Gastroesophageal sphincter (tissue), 4 donors: ENCODE results near the gene ZC3H12C. TPM values are rescaled to one million over a fixed set of nuclear protein-coding genes. Genes with fewer than 3 reads are reported as not detected.

ENCODE experiments used
- ATAC-seq: fragments of 150-250 bp; one replicate; pipeline ENCODE4 v1.9.1; 2016; ENCODE audit warnings: mild to moderate bottlenecking, moderate library complexity
- H3K27ac ChIP-seq, 4 donors: fragments of 200-600 bp; sonication (generic) in 3 of 4; 1 replicate in 3 of 4; 2 replicates in 1 of 4; pipeline ENCODE4 v1.5.1; 2016 to 2019
- H3K27me3 ChIP-seq: fragments of 200-600 bp; sonication (generic); one replicate; pipeline ENCODE4 v1.5.1; 2019
- H3K36me3 ChIP-seq, 2 donors: fragments of 200-600 bp; sonication (generic); one replicate each; pipeline ENCODE4 v1.5.1; 2019; ENCODE audit warnings: control low read depth in 1 of 2
- H3K4me1 ChIP-seq, 3 donors: fragments of 200-600 bp; sonication (generic); 1 replicate in 2 of 3; 2 replicates in 1 of 3; pipeline ENCODE4 v1.5.1; 2016 to 2019; ENCODE audit warnings: control low read depth in 2 of 3
- H3K4me3 ChIP-seq, 2 donors: fragments of 200-600 bp; sonication (generic); one replicate each; pipeline ENCODE4 v1.5.1; 2019; ENCODE audit warnings: mild to moderate bottlenecking in 1 of 2, moderate library complexity in 1 of 2
- H3K9me3 ChIP-seq, 3 donors: fragments of 200-600 bp; sonication (generic); one replicate each; pipeline ENCODE4 v1.5.1; 2017 to 2019; ENCODE audit warnings: control low read depth in 2 of 3
- CTCF ChIP-seq, 4 experiments: fragments of 200-600 bp in 2 of 4; fragments of 450-650 bp in 2 of 4; sonication (generic) in 1 of 4; IDR thresholded peaks; one replicate each; pipeline ENCODE4 v1.5.1; 2017 to 2019; ENCODE audit warnings: antibody characterized with exemption in 4 of 4, mild to moderate bottlenecking in 2 of 4, moderate library complexity in 2 of 4
- EP300 ChIP-seq: sonication (generic); formaldehyde crosslinking; IDR thresholded peaks from one replicate; pipeline ENCODE4 v1.6.1; 2017; ENCODE audit warnings: antibody characterized with exemption, mild to moderate bottlenecking
- POLR2A ChIP-seq, 2 donors: fragments of 450-650 bp; IDR thresholded peaks; one replicate each; pipeline ENCODE4 v1.6.1; 2017; ENCODE audit warnings: antibody characterized with exemption in 2 of 2, mild to moderate bottlenecking in 2 of 2, moderate library complexity in 1 of 2
- POLR2AphosphoS5 ChIP-seq: sonication (generic); formaldehyde crosslinking; IDR thresholded peaks from one replicate; pipeline ENCODE4 v1.6.1; 2017; ENCODE audit warnings: antibody characterized with exemption
- whole genome bisulfite sequencing, 2 donors: methylation state at CpG; one replicate each; pipeline ENCODE4 v1.1.5; 2018; ENCODE audit warnings: low coverage in 1 of 2; 5-methylcytosine and 5-hydroxymethylcytosine counted together
- total RNA-seq, 4 donors: library from RNA; depleted of rRNA; stranded (reverse); fragments of >200 nt; gene quantifications; one replicate each; pipeline ENCODE4 v1.1.0, GENCODE V29; 2016

ZC3H12C gene
- total RNA-seq, 4 donors from 2014 or later: 22.1 to 30.9 (median 26.3) TPM

GRCh38 chr11:110112457-110112856 lies 19.3 kb downstream of the ZC3H12C start:
- ATAC-seq: no peak
- Histone ChIP-seq H3K27ac (no peak overlapping the region), H3K27me3 (no peaks in the 10 kb centered on the region), H3K4me1 (peaks cover 0 to 36% (median 0%) of the 10 kb centered on the region in 3 donors), H3K4me3 (no peak overlapping the region), H3K9me3 (no peaks in the 10 kb centered on the region), H3K36me3 (peaks cover 0 to 7% of the 10 kb centered on the region in 2 donors)
- TF ChIP-seq CTCF (IDR thresholded peaks at IDR 0.05): no peak
- TF ChIP-seq POLR2A (IDR thresholded peaks at IDR 0.05): no peak
- no peak for TF ChIP-seq POLR2AphosphoS5
- no peak for TF ChIP-seq EP300
- 83 to 100% methylated on average over 1 to 2 of the region's 2 CpGs for WGBS, 2 donors

- peaks cover 0 to 7% of the 10 kb centered on the region in 2 donors for H3K36me3 ChIP-seq
- H3K4me1 ChIP-seq: peaks cover 0 to 36% (median 0%) of the 10 kb centered on the region in 3 donors
- no peak overlapping the region for H3K4me3 ChIP-seq
- no peak for ATAC-seq
- TF ChIP-seq CTCF (IDR thresholded peaks at IDR 0.05) (no peak), EP300 (no peak), POLR2AphosphoS5 (no peak), POLR2A (IDR thresholded peaks at IDR 0.05) (no peak)
- no peak overlapping the region for H3K27ac ChIP-seq
- no peaks in the 10 kb centered on the region for H3K9me3 ChIP-seq
- no peaks in the 10 kb centered on the region for H3K27me3 ChIP-seq
Observed at GRCh38 chr11:110113505-110113904, 20.3 kb downstream of the ZC3H12C start.

GRCh38 chr11:110113973-110114372 lies 20.8 kb downstream of the ZC3H12C start:
- H3K4me1 ChIP-seq: peaks cover 0 to 36% (median 0%) of the 10 kb centered on the region in 3 donors
- H3K4me3 ChIP-seq: no peak overlapping the region
- H3K9me3 ChIP-seq: no peaks in the 10 kb centered on the region
- ATAC-seq: no peak
- H3K27ac ChIP-seq: no peak overlapping the region
- H3K36me3 ChIP-seq: peaks cover 0 to 7% of the 10 kb centered on the region in 2 donors
- no peaks in the 10 kb centered on the region for H3K27me3 ChIP-seq
- no peak for TF ChIP-seq POLR2A (IDR thresholded peaks at IDR 0.05)
- no peak for TF ChIP-seq POLR2AphosphoS5
- TF ChIP-seq CTCF (IDR thresholded peaks at IDR 0.05): no peak
- no peak for TF ChIP-seq EP300
- 86 to 89% methylated on average over 4 of the region's 4 CpGs for WGBS, 2 donors

- Histone ChIP-seq H3K4me3 (no peak overlapping the region), H3K27me3 (no peaks in the 10 kb centered on the region), H3K27ac (no peak overlapping the region), H3K36me3 (peaks cover 0 to 7% of the 10 kb centered on the region in 2 donors), H3K9me3 (no peaks in the 10 kb centered on the region), H3K4me1 (peaks cover 0 to 22% (median 2%) of the 10 kb centered on the region in 3 donors)
- no peak for ATAC-seq
- 69 to 77% methylated on average over 2 of the region's 2 CpGs for WGBS, 2 donors
- no peak for TF ChIP-seq POLR2AphosphoS5
- no peak for TF ChIP-seq POLR2A (IDR thresholded peaks at IDR 0.05)
- TF ChIP-seq CTCF (IDR thresholded peaks at IDR 0.05): no peak
- no peak for TF ChIP-seq EP300
Observed at GRCh38 chr11:110119317-110119716, 26.1 kb downstream of the ZC3H12C start.

- no peak for ATAC-seq
- H3K27ac ChIP-seq: no peak overlapping the region
- TF ChIP-seq CTCF (IDR thresholded peaks at IDR 0.05): no peak
- no peak for TF ChIP-seq POLR2AphosphoS5
- TF ChIP-seq EP300: no peak
Observed at GRCh38 chr11:110121204-110121603, 28.0 kb downstream of the ZC3H12C start.

More at GRCh38 chr11:110121204-110121603, 28.0 kb downstream of the ZC3H12C start:
- no peaks in the 10 kb centered on the region for H3K27me3 ChIP-seq
- H3K4me3 ChIP-seq: no peak overlapping the region
- no peaks in the 10 kb centered on the region for H3K9me3 ChIP-seq
- H3K36me3 ChIP-seq: no peaks in the 10 kb centered on the region
- 0 to 10% methylated on average over 4 of the region's 4 CpGs for WGBS, 2 donors
- peaks cover 0 to 22% (median 2%) of the 10 kb centered on the region in 3 donors for H3K4me1 ChIP-seq
